ENCODE measurements around the gene ORC6.
"Not testable (repeated sequence)": the region's sequence is repeated elsewhere in the genome, so short reads cannot be mapped to it uniquely, and the experiment has no call there.

Gene ORC6

GRCh38 chr16:46689365-46690280 lies at the start of gene ORC6:
TSS of gene ORC6 (plus strand) at chr16:46689659. CDS start at chr16:46689706, 47 bp downstream.
- peak; percentile 95 for DNase-seq (ENCODE audit: low spot score)

DNA sequence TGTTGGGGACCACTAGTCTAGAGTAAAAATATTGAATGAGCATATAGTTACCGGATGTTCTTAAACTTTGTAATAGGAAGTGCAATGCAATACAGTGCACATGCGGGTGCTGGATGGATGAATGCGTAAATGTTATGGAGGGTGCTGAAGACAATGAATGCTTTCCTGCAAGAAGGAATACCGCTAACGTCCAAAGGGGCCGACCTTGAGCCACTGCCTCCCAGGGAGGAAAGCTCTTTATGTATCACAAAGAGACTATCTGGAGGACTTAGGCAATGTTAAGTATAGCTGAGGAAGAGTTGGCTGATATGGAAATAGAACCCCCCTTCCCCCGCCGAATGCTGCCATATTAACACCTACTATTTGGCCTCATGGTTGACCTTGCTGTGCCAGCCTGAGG lies 40.8 kb upstream of the ORC6 start:
- DNase-seq (ENCODE audit: low spot score): no peak

GRCh38 chr16:46649588-46650253 lies 39.7 kb upstream of the ORC6 start:
- no peak for DNase-seq (ENCODE audit: low spot score)

DNA sequence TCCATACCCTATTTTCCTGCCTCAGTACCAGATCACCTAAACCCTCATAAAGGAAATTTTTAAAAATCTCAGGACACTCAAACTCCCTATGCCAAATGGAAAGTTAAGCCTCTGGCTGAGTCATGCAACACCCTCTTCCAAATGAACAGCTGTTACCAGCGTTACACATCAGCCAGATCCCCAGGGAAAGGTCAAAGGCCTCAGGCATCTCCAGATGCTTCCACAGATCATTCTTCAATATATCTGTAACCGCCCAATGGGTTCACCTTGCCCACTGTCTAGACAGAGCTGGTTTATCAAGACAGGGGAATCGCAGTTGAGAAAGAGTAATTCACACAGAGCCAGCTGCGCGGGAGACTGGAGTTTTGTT lies 39.2 kb upstream of the ORC6 start:
- DNase-seq (ENCODE audit: low spot score): no peak

DNA sequence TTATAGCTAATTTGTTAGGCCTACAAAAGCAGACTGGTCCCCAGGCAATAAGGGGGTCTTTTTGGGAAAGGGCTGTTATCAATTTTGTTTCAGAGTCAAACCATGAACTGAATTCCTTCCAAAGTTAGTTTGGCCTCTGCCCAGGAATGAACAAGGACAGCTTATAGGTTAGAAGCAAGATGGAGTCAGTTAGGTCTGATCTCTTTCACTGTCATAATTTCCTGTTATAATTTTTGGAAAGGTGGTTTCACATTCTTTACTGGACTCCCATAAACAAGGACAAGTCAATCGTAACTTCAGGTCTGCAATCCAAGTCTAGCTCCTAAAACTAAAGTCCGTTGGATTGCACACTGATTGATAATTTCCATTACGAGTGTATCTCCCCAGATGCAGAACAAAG lies 38.2 kb upstream of the ORC6 start:
- DNase-seq (ENCODE audit: low spot score): no peak

GRCh38 chr16:46658925-46659324 lies 30.5 kb upstream of the ORC6 start:
- DNase-seq (ENCODE audit: low spot score): no peak

- DNase-seq (ENCODE audit: low spot score): no peak
These were observed 27.3 kb upstream of the ORC6 start for GRCh38 chr16:46662123-46662522.

DNA sequence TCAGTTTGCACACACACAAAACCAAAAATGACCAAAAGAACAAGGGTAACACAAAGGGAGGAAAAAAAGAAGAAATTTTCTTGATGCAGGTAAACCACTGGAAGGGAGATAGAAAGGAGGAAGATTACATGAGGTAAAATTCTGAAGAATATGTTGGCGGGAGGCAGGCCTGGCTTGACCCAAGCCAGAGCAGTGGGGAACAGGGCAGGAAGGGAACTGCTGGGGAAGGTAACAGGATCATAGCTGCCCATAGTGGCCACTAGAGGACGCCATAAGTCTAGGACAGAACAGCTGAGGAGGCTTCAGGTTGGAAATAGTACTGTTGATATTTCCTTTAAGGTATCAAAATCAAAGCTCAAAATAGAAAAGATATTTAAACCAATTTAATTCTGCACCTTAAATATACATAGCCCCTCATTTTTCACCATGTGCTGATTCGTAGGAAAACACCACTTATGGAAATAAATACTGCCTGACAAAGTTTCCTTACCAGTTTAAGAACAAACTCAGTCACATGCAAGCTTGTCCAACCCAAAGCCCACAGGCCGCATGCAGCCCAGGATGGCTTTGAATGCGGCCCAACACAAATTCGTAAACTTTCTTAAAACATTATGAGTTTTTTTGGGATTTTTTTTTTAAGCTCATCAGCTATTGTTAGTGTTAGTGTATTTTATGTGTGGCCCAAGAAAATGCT lies 16.0 kb upstream of the ORC6 start:
- DNase-seq (ENCODE audit: low spot score): peak; percentile 70

DNA sequence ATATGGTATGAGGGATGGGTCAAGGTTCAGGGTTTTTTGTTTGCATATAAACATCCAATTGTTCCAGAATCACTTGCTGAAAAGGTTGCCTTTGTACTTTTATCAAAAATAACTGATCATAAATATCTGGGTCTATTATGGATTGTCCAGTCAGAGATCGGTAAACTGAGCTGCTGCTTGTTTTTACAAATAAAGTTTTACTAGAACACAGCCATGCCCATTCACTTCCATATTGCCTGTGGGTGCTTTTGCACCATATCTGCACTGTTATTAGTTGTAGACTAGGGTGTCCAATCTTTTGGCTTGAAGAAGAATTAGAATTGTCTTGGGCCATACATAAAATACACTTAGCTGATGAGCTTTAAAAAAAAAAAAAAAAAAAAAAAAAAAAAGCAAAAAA lies 11.5 kb upstream of the ORC6 start:
- not testable (repeated sequence) for DNase-seq (ENCODE audit: low spot score)

GRCh38 chr16:46681867-46682266 lies 7.6 kb upstream of the ORC6 start:
- DNase-seq (ENCODE audit: low spot score): not testable (repeated sequence)

GRCh38 chr16:46686815-46687473 lies 2.5 kb upstream of the ORC6 start:
- DNase-seq (ENCODE audit: low spot score): no peak

DNA sequence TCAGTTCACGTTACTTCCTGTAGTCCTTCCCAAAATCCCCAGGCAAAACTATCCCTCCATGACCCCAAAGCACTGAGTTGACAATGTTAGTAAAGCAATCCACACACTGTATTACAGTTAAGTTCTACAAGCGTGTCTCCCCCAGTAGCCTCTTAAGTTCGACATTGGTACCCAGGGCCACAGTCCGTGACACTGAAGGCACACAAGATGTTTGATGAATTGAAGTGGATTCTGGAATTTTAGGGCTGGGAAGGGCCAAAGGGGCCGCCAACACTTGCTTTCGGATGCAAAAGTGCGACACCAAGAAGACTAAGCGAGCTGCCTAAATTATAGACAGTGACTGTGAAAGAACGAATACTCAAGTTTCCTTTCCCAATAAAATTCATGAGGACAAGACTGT lies 2.0 kb upstream of the ORC6 start:
- DNase-seq (ENCODE audit: low spot score): no peak

GRCh38 chr16:46688101-46688653 lies 1.3 kb upstream of the ORC6 start:
- DNase-seq (ENCODE audit: low spot score): no peak

DNA sequence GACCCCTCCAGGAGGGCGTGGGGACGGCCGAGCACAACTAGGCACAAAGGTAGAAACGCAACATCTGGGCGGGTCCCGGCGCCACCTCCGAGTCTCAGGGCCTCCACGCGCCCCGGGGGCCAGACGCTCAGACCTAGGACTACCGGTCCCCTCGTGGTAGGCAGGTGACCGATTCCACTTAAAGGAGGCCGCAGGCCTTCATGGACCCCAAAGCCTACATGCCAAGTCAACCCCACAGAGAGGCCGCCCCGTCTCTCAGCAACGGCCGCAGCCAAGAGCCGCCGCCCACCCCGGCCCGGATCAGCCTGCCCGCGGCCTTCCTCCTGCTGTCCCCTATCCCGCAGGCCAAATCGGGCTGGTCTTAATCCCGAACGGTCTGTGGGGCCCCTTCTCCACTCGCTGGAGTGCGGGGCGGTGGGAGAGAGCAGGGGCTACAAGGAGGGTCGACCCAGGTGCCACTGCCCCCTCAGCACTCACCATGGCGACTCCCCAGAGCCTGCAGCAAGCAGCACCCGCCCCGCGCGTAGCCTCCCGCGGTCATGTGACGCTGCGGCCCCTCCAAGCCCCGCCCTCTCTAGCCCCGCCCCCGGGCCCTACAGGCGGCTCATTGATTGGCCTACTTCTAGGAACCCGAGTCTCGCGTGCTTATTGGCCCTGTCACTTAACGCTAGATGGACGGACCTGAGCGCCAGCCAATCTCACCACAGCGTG lies 650 bp upstream of the ORC6 start, which contains the start of gene VPS35:
Gene VPS35, minus strand, starts transcription at position 525 of the 711 bp plus-strand sequence. Its CDS starts 45 bp downstream, at position 480.
- DNase-seq (ENCODE audit: low spot score): peak; percentile 99

GRCh38 chr16:46690281-46691178 lies 1.1 kb downstream of the ORC6 start:
- peak; percentile 44 for DNase-seq (ENCODE audit: low spot score)

- DNase-seq (ENCODE audit: low spot score): peak; percentile 29
These were observed 2.3 kb downstream of the ORC6 start for GRCh38 chr16:46691726-46692125.

DNA sequence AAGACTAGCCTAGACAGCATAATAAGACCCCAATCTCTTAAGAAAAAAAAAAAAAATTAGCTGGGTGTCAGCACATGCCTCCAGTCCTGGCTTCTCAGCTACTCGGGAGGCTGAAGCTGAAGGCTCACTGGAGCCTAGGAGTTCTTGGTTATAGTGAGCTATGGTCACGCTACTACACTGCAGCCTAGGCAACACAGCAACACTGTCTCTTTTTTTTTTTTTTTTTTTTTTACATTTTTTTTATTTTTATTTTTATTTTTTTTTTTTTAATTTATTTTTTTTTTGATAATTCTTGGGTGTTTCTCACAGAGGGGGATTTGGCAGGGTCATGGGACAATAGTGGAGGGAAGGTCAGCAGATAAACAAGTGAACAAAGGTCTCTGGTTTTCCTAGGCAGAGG lies 4.1 kb downstream of the ORC6 start:
- no peak for DNase-seq (ENCODE audit: low spot score)

DNA sequence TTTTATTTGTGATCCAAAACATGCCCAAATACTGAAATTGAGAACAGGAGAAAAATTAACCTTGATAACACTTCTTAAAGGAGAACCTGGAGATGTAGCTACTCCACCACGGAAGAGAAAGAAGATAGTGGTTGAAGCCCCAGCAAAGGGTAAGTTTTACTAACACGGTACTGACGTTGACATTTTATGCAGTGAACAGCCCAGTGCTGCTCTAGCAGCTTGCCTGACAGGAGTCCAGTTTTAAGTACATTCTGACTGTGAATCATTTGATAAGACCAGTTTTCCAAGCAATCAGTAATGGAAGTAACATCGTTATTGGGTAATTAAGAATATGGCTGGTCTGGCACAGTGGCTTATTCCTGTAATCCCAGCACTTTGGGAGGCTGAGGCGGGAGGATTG lies 6.5 kb downstream of the ORC6 start:
- no peak for DNase-seq (ENCODE audit: low spot score)

GRCh38 chr16:46696957-46697356 lies 7.5 kb downstream of the ORC6 start:
- DNase-seq (ENCODE audit: low spot score): no peak

DNA sequence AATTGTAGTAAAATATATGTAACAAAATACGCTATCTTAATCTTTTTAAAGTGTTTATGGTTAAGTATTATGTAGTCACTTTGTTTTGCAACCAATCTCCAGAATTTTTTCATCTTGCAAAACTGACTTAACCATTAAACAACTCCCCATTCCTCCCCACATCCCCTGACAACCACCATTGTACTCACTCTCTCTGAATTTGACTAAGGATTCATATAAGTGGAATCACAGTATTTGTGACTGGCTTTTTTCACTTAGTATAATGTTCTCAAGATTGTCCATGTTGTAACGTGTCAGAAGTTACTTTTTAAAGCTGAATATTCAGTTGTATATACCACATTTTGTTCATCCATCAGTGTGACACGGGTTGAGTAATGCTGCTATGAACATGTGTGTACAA lies 10.6 kb downstream of the ORC6 start:
- DNase-seq (ENCODE audit: low spot score): no peak

All from kidney tubule cell (primary cell).